Stimulated activated CD8-positive, alpha-beta memory T cell treated with anti-CD3 and anti-CD28 coated beads, Interleukin-4, amount 100 ng/mL, for 1 hour (primary cell): Measurements from ENCODE around the gene ZBTB7A.
A peak's percentile ranks its signal among the peaks of the same experiment; 100 is the strongest.

Experiments used
- DNase-seq, 2 donors: peaks; one replicate each; pipeline ENCODE4 v3.0.0-alpha.2; 2020; ENCODE audit warnings: low read depth in 2 of 2, low spot score in 1 of 2

Gene ZBTB7A

DNA sequence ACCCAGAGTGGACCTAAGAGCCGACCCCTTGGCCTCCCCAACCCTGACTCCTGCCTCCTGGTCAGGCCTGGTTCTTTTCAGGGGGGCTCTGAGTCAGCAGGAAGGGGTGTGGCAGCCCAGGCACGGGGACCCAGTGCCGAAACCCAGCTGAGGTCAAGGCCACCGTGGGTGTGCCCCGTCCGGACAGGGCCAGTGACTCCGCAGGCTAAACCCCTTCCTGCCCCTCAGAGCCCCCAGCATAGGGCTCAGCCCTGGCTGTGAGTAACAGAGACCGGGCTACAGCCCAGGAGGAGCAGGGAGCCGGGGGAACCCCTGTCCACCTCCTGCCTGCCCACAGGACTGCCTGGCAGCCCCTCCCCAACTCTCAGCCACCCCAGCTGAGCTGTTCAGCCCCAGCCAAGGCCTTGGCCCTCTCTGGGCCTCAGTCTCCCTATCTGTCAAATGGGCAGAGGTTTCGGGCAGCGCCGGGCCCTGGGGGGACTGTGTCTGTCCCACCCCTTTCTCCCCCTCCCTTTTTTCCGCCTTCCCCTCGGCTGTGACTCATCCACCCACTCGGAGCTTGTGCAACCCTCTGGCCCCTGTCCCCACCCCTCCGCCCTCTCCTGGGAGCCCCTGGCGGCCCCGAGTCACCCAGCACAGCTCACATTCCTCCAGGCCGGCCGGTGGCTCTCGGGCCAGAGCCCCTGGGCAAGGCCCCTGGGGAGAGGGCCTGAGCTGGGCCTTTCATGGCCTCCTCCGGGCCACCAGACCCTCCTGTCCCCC lies 8.6 kb downstream of the ZBTB7A start:
- DNase-seq, result peak in 1 of 2 donors; percentile 36

GRCh38 chr19:4055209-4055552 lies 11.5 kb downstream of the ZBTB7A start:
- DNase-seq, result no peak

DNA sequence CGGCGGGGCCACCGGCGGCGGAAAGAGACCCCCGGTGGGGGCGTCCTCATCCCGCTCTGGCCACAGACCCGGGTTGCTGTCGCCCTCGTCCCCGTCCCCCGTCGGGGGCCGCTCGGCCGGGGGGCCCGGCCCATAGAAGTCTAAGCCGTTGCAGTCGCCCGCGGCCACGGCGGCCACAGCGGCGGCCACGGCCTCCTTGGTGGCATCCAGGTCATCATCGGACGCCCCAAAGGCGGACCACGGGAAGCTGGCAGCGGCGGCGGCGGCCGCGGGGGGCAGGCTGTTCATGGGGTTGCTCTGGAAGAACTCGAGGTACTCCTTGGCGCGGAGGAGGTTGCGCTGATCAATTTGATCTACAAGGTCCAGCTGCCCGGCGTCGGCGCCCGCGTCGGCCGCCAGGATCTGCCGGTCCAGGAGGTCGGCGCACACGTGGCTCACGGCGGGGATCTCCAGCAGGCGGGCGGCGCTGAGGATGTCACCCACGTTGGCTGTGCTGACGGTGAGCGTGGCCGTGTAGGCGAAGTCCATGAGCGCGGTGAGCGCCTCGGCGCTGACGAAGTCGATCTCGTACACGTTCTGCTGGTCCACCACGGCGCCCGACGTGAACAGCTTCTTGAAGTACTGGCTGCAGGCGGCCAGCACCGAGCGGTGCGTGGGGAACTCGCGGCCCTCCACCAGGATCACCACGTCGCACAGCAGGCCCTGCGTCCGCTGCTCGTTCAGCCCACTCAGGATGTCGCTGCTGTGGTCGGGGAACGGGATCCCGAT lies 12.1 kb downstream of the ZBTB7A start:
- no peak for DNase-seq

DNA sequence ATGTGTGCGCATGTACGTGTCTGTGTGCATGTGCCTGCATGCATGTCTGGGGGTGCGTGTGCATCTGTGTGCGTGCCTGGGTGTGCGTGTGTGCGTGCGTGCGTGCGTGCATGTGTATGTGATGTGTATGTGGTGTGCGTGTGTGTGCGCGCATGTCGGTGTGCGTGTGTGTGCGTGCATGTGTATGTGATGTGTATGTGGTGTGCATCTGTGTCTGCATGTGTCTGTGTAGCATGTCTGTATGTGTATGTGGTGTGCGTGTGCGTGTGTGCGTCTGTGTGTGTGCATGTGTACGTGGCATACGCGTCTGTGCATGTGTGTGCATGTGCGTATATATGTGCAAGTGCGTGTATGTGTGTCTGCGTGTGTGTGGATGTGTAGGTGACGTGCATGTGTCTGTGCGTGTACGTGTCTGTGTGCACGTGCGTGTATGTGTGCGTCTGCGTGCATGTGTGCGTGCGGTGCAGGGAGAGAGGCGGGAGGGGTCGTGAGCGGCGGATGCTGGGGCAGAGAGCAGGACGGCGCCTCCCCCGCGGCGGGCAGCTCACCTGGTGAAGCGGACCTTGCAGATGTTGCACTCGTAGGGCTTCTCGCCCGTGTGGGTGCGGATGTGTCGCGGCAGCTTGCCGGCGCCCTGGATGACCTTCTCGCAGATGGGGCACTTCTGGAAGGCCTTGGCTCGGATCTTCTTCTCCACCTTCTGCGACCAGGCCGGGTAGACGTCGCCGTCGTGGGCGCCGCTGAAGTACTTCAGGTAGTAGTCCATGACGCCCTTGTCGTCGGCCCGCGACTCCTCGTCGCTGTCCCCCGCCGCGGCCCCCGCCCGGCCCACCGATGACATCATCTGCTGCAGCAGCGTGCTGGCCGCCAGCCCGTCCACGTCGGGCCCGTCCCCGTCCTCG lies 13.0 kb downstream of the ZBTB7A start:
- DNase-seq, result no peak

GRCh38 chr19:4052993-4053422 lies 13.7 kb downstream of the ZBTB7A start:
- DNase-seq, result no peak

GRCh38 chr19:4052114-4052992 lies 14.3 kb downstream of the ZBTB7A start:
- DNase-seq, result no peak

- no peak for DNase-seq
Observed at GRCh38 chr19:4051175-4052101, 15.3 kb downstream of the ZBTB7A start.

- DNase-seq, result no peak
Observed at GRCh38 chr19:4049432-4049831, 17.3 kb downstream of the ZBTB7A start.

DNA sequence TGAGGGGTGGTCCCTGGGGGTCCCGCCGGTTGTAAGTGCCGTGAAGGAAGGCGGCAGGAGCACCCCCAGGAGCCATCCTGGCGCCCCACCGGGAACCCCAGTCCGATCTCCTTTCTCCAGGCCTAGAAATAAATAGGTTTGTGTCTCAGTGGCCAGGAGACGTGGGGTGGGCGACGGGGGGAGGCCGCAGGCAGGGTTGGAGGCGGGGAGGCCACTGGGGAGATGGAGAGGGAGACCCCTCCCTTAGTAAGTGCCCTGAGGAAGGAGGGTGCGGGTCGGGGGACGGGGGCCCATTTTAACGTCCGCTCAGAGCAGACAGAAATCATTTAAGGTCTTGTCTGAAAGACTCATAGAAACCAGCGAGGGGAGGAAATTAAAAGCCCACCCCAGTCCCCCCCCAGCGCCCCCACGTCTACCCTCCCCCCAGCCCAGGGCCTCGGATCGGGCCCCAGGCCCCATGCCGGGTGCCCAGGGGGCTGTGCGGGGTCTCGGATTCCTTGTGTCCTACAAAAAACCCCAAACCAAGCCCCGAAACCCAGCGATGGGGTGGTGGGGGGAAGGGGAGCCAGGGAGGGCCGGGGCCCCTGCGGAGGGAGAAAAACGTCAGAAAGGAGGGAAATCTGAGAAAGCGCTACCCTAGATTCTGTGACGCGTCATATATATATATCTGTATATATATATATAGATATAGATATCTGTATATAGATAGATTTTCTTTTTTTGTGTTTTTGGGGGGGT lies 19.6 kb downstream of the ZBTB7A start:
- no peak for DNase-seq

DNA sequence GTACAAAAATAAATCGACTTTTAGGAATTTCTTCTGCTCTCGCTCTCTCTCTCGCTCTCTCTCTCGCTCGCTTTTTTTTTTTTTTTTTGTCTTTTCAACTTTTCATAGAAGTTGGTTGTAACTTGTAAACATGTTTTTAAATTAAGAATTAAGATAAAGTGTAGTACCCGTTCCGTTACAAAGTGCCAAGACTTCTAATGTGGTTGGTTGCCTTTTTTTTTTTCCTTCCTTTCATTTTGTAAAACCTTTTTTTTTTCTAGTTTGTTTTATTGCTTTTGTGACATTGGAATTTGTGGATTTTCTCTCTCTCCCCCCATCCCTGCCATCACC lies 20.4 kb downstream of the ZBTB7A start:
- DNase-seq, result no peak

GRCh38 chr19:4045597-4046361 lies 20.9 kb downstream of the ZBTB7A start:
- no peak for DNase-seq

DNA sequence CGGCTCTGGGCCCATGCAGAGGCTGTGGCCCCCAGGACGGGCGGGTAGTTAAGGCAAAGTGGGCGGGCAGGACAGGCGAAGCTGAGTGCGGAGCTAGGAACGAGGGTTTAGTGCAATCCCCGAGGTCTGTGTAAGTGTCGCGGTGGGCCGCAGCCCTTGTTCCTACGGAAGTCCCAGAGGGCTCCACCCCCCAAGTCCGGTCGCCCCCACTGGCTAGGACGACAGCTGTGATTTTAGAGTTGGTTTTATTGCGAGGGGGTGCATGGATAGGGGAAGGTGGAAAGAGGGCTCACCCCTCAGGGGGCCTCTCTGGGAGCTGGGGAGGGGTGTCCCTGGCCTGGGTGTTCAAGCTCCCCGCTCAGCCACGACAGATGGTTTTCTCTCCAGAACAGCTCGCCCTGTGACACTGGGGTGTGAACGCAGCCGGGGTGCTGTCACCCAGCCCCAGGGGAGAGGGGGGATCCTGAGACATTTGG lies 21.7 kb downstream of the ZBTB7A start:
- no peak for DNase-seq

DNA sequence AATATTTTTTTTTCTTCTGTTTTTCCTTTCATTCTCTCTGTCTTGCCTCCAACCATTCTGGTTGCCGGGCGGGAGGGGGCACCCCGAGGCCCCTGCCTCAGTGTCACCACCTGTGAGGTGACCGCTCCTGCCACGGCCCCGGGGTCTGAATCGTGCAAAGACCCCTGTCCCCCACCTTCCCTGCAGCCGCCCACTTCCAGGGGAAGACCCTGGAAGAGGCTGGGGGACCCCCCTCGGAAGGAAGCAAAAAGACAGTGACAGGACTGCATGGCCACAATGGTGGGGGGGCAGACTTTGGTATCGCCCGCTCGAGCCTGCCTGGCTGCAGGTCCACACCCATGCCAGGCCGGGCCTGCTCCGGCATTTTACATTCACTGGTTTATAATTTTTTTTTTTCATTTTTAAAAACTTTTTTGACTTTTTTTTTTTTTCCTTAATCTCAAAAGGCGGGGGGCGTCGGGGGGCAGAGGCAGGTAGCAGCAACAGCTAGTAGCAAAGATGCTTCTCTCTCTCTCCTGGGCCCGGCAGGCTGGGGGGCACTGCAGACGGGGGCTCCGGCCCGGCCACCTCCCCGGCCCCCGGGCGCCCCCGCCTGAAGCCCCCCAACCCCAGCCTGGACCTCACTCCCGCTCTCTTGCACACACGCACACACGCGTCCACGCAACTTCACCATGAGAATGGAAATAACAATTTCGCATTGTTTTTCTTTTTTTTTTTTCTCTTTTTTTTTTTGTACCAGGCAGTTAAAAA lies 22.6 kb downstream of the ZBTB7A start:
- no peak for DNase-seq

DNA sequence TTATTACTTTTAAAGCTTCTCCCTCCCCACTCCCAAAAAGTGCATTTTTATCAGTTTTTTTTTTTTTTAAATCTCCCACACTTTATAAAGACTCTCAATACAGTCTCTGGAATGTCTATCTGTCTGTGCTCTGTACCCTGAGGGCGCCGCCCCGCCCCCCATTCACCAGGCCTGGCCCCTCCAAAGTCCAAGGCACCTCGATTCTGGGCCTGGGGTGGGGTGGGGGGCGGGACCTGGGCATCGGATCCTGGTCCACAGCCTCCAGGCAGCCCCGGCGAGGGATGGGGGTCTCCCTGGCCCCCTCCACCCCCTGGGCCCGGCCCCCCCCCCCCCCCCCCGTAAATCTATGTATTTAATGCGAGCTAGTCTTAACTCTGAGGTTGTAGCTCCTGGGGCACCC lies 23.3 kb downstream of the ZBTB7A start:
- DNase-seq, result no peak

DNA sequence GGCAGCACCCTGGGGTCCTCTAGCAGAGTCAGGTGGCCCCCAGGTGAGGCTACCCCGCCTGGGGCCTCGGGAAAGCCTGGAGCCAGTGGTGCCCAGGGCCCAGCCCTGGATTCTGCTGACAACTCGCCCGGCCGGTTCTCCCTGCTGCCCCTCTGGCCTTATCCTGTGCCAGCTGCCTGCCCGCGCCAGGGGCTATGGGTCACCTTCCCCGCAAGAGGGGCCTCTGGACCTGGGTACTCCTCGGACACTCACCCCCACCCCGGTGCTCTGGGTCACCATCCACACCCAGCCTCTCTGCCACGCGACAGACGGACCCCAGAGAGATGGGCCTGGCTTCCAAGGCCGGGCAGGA lies 24.0 kb downstream of the ZBTB7A start:
- DNase-seq, result no peak

DNA sequence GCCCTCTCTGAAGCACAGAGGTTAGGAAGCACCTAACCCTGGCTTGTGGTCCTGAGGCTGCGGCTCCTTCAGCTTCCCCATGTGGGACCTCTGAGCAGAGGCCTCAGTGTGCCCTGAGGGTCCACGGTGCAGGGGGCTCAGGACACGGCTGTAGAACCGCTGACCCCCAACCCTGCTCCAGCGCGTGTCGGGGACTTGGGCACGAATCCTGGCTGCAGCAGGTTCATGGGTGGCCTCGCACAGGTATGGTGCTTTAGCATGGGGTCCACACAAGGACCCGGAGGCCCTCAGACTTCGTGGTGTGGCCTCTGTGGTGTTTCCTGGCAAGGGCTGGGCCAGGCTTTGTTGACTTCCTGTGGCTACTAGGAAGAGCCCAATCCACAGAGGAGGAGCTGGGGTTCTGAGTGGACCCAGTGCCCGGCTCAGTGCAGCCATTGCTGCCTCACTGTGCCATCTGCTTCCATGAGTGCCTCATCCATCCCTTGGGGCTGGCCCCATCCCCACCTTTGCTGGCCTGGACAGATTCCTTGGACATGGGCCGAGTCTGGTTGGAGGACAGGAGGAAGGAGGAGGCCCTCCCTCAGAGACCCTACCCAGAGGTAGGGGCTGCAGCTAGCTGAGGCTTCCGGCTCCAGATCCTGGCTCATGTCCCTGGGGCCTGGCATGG lies 24.5 kb downstream of the ZBTB7A start:
- no peak for DNase-seq
